Measurements from ENCODE around the gene LZTS2.
"Not testable (repeated sequence)": the region's sequence is repeated elsewhere in the genome, so short reads cannot be mapped to it uniquely, and the experiment has no call there.

LZTS2 gene

DNA sequence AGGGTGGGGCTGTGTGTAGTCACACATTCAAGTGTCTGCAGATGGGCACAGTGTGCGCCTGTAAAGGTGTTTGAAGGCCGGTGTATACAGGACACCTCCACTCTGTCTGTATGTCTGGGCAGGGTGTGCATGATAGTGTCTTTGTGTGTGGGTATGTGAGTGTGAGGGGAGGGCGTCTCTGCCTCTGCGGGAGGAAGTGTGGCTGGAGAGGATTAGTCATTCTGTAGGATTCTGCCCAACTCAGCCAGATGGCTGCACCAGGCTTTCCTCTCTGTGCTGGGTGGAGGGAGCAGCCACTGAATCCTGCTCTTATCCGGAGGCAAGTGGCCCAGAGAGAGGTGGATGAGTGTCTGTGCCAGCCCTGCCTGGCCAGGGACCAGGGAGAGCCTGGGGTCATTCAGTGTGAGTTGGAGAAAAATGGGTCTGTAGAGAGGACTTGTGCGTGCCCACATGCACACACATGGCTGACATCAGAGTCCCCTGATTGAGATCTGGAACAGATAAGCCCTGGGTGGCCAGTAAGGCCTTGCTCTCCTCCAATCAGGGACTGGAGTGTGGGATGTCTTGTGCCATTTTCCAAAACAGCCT, 33.1 kb downstream of the LZTS2 start:
- DNase-seq (ENCODE audit: low read depth) = peak; percentile 50

- no peak for DNase-seq (ENCODE audit: low read depth)
These were observed 33.7 kb downstream of the LZTS2 start for GRCh38 chr10:101033276-101033675.

DNA sequence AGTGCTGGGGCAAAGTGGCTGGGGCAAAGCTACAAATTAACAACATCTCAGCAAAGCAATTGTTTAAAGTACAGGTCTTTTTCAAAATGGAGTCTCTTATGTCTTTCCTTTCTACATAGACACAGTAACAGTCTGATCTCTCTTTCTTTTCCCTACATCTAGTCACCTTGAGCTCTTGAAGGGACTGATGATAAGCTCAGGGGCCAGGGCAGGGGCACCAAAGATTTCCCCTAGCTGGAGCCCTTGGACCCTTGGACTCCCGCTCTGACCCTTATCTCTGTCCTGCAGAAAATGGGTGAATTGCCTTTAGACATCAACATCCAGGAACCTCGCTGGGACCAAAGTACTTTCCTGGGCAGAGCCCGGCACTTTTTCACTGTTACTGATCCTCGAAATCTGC, 34.8 kb downstream of the LZTS2 start:
- DNase-seq (ENCODE audit: low read depth) = not testable (repeated sequence)

- DNase-seq (ENCODE audit: low read depth) = no peak
These were observed 35.7 kb downstream of the LZTS2 start for GRCh38 chr10:101035314-101035713.

GRCh38 chr10:101035916-101036702, 36.5 kb downstream of the LZTS2 start:
- no peak for DNase-seq (ENCODE audit: low read depth)

DNA sequence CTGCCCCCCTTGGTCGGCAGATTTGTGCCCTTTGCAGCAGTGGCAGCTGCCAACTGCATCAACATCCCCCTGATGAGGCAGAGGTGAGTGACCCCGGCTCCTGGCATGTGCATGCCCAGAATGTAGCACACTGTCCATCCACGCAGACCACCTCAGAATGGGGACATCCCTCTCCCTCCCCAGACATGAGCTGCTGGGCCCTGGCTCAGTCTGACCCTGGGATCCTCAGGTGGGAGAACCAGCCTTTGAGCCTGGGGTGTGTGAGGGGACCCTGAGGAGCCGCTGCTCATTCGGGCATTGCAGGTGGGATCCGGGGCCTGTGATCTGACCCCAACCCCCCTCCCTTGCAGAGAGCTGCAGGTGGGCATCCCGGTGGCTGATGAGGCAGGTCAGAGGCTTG, 37.1 kb downstream of the LZTS2 start:
- no peak for DNase-seq (ENCODE audit: low read depth)

DNA sequence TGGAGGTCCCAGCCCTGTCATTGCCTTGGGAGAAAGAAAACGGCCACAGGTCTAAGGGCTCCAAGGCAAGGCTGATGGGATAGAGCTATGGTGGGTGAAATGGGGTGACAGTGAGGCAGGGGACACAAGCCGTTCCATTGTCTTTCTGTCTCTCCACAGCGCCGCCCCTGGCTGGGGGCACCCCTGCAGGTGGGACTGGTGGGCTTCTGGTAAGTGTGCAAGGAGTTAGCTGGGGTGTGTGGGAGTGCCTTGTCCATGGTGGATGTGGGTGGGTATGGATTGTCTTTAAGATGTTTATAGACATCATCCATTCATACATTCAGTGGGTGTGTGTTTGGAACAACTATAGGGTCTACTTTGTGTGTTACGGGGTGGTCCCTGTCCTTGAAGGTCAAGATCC, 38.9 kb downstream of the LZTS2 start:
- no peak for DNase-seq (ENCODE audit: low read depth)

DNA sequence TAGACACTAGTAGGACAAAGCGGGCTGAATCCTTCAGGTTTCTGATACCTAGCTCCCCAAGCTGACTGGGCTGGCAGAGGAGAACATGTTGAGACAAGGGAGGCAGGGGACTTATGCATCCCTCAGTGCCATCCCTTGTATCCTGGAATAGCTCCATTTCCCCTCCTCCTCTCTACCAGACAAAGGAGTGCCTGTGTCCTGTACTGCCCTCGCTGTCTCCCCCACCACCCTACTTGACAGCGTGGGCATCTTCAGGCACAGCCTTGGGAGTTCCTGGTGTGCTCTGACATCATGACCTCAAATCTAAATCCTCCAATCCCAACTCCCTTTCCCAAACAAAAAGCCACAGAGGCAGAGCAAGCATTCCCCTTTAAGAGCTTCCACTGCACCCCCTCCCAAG, 40.5 kb downstream of the LZTS2 start:
- no peak for DNase-seq (ENCODE audit: low read depth)

GRCh38 chr10:101040851-101041250, 41.2 kb downstream of the LZTS2 start:
- DNase-seq (ENCODE audit: low read depth) = no peak

DNA sequence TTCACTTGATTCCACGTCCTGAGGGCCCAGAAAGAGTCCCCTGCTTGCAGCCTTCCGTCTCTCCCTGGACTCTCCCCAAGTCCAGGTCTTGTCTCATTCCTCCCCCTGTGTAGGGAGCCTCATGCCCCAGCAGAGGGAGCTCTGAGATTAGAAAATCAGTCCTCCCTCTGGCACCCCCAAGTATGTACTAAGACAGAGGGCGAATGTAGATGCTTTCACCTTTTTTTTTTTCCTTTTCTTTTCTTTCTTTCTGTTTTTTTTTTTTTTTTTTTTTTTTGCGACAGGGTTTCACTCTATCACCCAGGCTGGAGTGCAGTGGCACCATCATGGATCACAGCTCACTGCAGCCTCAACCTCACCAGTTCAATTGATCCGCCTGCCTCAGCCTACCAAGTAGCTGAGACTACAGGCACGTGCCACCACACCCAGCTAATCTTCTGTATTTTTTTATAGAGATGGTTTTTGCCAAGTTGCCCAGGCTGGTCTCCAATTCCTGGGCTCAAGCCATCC, 41.7 kb downstream of the LZTS2 start:
- peak; percentile 69 for DNase-seq (ENCODE audit: low read depth)

DNA sequence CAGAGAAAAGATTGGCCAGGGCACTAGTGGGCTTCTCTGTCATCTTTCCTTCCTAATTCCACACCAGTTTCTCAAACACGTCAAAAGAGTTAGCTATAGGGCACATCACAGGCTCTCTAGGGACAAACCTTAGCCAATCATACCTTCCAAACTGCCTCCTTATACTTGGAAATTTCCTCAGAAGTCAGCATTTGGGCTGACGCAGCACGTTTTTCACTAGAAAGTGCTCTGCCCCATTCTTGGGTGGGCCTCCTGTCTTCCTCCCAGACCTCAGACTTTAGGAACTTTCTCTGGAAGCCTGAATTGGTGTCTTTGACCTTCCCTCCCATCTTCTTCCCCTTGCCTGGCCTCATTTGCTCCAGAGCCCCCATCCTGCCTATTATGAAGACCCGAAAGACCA, 42.5 kb downstream of the LZTS2 start:
- DNase-seq (ENCODE audit: low read depth) = no peak

- peak; percentile 86 for DNase-seq (ENCODE audit: low read depth)
These were observed 43.2 kb downstream of the LZTS2 start for GRCh38 chr10:101042667-101043362.

DNA sequence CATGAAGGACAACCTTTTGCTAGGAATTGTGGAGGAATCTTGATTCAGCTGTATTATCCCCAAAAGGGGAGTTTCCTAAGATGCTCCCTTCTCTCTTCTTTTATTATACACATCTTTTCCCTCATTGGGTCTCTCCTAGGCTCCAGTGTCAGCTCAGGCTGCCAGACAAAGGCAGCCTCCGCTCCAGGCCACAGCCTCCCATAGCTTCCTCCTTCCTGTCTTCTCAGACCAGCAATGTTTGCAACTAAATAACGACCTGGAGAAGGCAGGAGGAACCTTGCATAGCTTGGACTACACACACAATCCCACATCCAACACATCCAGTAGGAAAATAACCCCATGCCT, 43.7 kb downstream of the LZTS2 start:
- no peak for DNase-seq (ENCODE audit: low read depth)

DNA sequence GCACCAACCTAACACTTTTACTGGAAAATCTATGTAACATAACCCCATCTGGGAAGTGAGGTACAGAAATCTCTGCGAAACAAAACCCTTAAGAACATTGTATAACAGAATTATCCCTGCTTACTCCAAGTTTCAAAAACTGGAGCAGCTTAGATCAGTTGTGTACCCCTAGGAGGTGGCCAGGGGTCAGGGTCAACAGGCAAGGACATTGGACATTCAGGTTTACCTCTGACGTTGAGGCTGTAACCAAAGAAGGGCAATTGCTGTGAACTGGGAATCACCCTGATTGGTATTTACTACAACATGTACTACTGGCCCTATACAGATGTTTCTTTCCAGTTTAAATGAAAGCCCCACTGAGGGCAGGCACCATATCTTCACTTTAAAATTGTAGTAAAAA, 44.5 kb downstream of the LZTS2 start:
- DNase-seq (ENCODE audit: low read depth) = no peak

- no peak for DNase-seq (ENCODE audit: low read depth)
These were observed 47.0 kb downstream of the LZTS2 start for GRCh38 chr10:101046332-101047238.

DNA sequence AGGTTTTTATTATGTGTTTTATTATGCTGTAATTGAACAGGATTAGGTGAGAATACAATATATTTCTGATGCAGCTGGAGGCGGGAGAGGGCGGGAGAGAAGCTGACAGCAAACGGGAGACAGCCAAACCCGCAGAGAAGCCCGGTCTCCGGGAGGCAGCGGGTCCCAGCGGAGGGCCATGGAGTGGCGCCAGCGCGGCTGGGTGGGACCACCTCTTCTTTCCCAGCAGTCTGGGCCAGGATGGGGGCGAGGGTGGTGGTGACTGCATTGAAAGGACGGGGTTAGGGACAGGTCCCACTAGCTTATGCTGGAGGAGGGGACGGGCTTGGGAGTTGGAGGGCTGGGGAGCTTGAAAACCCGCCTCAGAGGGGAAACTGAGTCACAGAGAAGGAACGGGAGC, 47.7 kb downstream of the LZTS2 start:
- DNase-seq (ENCODE audit: low read depth) = no peak

GRCh38 chr10:101047961-101048892, 48.6 kb downstream of the LZTS2 start:
- no peak for DNase-seq (ENCODE audit: low read depth)

- DNase-seq (ENCODE audit: low read depth) = peak; percentile 69
These were observed 50.8 kb downstream of the LZTS2 start for GRCh38 chr10:101050208-101051069.

GRCh38 chr10:101052285-101052684, 52.7 kb downstream of the LZTS2 start:
- no peak for DNase-seq (ENCODE audit: low read depth)

- no peak for DNase-seq (ENCODE audit: low read depth)
These were observed 53.9 kb downstream of the LZTS2 start for GRCh38 chr10:101053516-101053915.
